ENCODE data around the gene HHIPL1.

Gene HHIPL1

GRCh38 chr14:99708449-99708848, 63.5 kb downstream of the HHIPL1 start:
- in situ Hi-C loops (cut with MboI; ENCODE audit: low sequenced_read_pairs), result no loop called here

GRCh38 chr14:99713972-99714371, 69.0 kb downstream of the HHIPL1 start:
- in situ Hi-C loops (cut with MboI; ENCODE audit: low sequenced_read_pairs), result no loop called here

GRCh38 chr14:99715266-99716000, 70.5 kb downstream of the HHIPL1 start:
- in situ Hi-C loops (cut with MboI; ENCODE audit: low sequenced_read_pairs), result no loop called here

GRCh38 chr14:99716091-99716849, 71.3 kb downstream of the HHIPL1 start:
- in situ Hi-C loops (cut with MboI; ENCODE audit: low sequenced_read_pairs), result no loop called here

GRCh38 chr14:99716850-99717681, 72.1 kb downstream of the HHIPL1 start:
- in situ Hi-C loops (cut with MboI; ENCODE audit: low sequenced_read_pairs), result no loop called here

- in situ Hi-C loops (cut with MboI; ENCODE audit: low sequenced_read_pairs), result no loop called here
These were observed 72.7 kb downstream of the HHIPL1 start for GRCh38 chr14:99717682-99718013.

GRCh38 chr14:99718031-99718810, 73.3 kb downstream of the HHIPL1 start:
- in situ Hi-C loops (cut with MboI; ENCODE audit: low sequenced_read_pairs), result no loop called here

GRCh38 chr14:99718811-99719192, 73.9 kb downstream of the HHIPL1 start:
- in situ Hi-C loops (cut with MboI; ENCODE audit: low sequenced_read_pairs), result no loop called here

- in situ Hi-C loops (cut with MboI; ENCODE audit: low sequenced_read_pairs), result no loop called here
These were observed 76.2 kb downstream of the HHIPL1 start for GRCh38 chr14:99720941-99721791.

- in situ Hi-C loops (cut with MboI; ENCODE audit: low sequenced_read_pairs), result no loop called here
These were observed 77.0 kb downstream of the HHIPL1 start for GRCh38 chr14:99721792-99722516.

- in situ Hi-C loops (cut with MboI; ENCODE audit: low sequenced_read_pairs), result no loop called here
These were observed 77.8 kb downstream of the HHIPL1 start for GRCh38 chr14:99722741-99723140.

- in situ Hi-C loops (cut with MboI; ENCODE audit: low sequenced_read_pairs), result no loop called here
These were observed 79.4 kb downstream of the HHIPL1 start for GRCh38 chr14:99724196-99724891.

- in situ Hi-C loops (cut with MboI; ENCODE audit: low sequenced_read_pairs), result no loop called here
These were observed 80.2 kb downstream of the HHIPL1 start for GRCh38 chr14:99724939-99725773.

- in situ Hi-C loops (cut with MboI; ENCODE audit: low sequenced_read_pairs), result no loop called here
These were observed 81.0 kb downstream of the HHIPL1 start for GRCh38 chr14:99725774-99726537.

GRCh38 chr14:99726538-99727095, 81.7 kb downstream of the HHIPL1 start:
- in situ Hi-C loops (cut with MboI; ENCODE audit: low sequenced_read_pairs), result no loop called here

GRCh38 chr14:99727096-99727870, 82.4 kb downstream of the HHIPL1 start:
- in situ Hi-C loops (cut with MboI; ENCODE audit: low sequenced_read_pairs), result no loop called here

Measured in HL-60/S4 treated with retinoic acid at 250 ng/mL for 4 days and 3 days (cell line).